GM12872 (cell line): ENCODE results near the gene PINK1.

Experiments
- CTCF ChIP-seq: IDR thresholded peaks from 3 replicates; pipeline ENCODE4 v1.5.1; 2011; ENCODE audit warnings: low read depth, mild to moderate bottlenecking, low read length, moderate library complexity; ENCODE audit not compliant: insufficient read depth

The PINK1 gene

GRCh38 chr1:20648946-20649345 is 15.7 kb downstream of the PINK1 start:
- TF ChIP-seq CTCF, result no peak

GRCh38 chr1:20652300-20652699 is 19.0 kb downstream of the PINK1 start:
- TF ChIP-seq CTCF, result no peak

GRCh38 chr1:20654104-20654690 is 20.9 kb downstream of the PINK1 start:
- TF ChIP-seq CTCF, result no peak

- TF ChIP-seq CTCF, result no peak
These were observed 23.8 kb downstream of the PINK1 start for GRCh38 chr1:20657024-20657423.

- no peak for TF ChIP-seq CTCF
These were observed 25.1 kb downstream of the PINK1 start for GRCh38 chr1:20658166-20658915.

- no peak for TF ChIP-seq CTCF
These were observed 27.1 kb downstream of the PINK1 start for GRCh38 chr1:20660363-20660762.

GRCh38 chr1:20660847-20661206 is 27.6 kb downstream of the PINK1 start:
- no peak for TF ChIP-seq CTCF
